ENCODE measurements around the gene MEIOSIN.

DNA sequence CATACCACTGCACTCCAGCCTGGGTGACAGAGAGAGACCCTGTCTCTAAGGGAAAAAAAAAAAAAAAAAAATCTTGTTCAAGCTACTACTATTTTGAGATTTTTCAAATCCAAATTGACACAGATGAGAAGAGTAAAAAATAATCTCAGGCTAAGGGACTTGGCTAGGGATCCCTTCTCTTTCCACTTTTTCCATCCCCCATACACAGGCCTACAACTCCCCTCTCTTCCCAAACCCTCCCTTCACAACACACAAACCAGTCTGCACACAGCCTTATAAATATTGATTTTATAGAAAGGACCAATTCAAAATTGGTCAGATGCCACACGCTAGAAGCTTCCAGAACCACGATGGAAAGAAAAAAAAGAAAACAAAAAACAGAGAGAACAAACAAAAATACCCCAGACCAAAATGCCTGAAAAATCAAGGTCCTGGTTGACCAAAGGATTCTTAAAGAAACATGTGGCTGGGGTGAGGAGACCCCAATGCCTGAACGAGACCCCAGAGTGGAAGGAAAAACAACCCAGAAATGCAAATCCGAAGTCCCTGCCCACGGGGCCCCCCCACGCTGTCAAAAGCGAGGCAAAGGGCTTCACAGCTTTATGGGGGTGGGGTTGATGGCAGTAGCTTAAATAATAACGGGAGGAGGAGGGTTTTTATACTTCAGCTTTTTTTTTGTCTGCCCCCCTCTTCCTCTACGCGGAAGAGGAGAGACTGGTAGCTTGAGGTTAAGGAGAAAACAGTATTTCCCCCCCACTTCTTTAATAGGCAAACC, 22.7 kb upstream of the MEIOSIN start:
- no peak for TF ChIP-seq EZH2 (IDR thresholded peaks at IDR 0.05; ENCODE audit: borderline replicate concordance, low read depth, low read length, poor library complexity, severe bottlenecking)
- TF ChIP-seq, protein P1, sequence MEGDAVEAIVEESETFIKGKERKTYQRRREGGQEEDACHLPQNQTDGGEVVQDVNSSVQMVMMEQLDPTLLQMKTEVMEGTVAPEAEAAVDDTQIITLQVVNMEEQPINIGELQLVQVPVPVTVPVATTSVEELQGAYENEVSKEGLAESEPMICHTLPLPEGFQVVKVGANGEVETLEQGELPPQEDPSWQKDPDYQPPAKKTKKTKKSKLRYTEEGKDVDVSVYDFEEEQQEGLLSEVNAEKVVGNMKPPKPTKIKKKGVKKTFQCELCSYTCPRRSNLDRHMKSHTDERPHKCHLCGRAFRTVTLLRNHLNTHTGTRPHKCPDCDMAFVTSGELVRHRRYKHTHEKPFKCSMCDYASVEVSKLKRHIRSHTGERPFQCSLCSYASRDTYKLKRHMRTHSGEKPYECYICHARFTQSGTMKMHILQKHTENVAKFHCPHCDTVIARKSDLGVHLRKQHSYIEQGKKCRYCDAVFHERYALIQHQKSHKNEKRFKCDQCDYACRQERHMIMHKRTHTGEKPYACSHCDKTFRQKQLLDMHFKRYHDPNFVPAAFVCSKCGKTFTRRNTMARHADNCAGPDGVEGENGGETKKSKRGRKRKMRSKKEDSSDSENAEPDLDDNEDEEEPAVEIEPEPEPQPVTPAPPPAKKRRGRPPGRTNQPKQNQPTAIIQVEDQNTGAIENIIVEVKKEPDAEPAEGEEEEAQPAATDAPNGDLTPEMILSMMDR (conservative IDR thresholded peaks at IDR 0.05; ENCODE audit: low read depth, low read length), result no peak

Measured in A673 (cell line).